ENCODE results near the gene PRG2.

PRG2 gene

DNA sequence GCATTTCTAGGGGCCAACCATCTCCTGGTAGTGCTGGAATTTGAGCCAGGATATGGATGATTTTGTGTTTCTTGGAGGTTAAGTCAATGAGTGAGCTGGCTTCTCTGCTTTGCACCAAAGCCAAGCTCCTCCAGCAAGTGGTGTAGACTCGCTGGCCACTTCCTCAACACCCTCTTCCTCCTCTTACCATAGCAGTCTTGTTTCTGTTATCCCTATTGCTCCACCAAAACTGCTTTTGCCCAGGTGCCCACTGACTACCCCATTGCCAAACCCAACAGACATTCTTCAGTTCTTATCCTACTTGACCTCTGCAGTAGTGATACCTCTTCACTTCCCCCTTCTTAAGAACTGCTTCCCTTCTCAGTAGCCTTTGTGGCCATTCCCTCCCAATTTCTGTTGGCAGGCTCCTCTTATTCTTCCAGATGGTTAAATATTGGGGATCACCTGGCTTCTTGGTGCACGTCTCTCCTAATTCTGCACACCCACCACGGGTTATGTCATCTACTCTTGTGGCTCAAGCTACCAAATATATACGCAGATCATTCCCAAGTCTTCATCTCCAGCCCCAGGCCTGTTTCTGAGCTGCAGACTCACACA, 7.0 kb upstream of the PRG2 start:
- no peak for DNase-seq (ENCODE audit: low read depth)
- TF ChIP-seq, protein P1, sequence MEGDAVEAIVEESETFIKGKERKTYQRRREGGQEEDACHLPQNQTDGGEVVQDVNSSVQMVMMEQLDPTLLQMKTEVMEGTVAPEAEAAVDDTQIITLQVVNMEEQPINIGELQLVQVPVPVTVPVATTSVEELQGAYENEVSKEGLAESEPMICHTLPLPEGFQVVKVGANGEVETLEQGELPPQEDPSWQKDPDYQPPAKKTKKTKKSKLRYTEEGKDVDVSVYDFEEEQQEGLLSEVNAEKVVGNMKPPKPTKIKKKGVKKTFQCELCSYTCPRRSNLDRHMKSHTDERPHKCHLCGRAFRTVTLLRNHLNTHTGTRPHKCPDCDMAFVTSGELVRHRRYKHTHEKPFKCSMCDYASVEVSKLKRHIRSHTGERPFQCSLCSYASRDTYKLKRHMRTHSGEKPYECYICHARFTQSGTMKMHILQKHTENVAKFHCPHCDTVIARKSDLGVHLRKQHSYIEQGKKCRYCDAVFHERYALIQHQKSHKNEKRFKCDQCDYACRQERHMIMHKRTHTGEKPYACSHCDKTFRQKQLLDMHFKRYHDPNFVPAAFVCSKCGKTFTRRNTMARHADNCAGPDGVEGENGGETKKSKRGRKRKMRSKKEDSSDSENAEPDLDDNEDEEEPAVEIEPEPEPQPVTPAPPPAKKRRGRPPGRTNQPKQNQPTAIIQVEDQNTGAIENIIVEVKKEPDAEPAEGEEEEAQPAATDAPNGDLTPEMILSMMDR (IDR thresholded peaks at IDR 0.05; ENCODE audit: control insufficient read depth, insufficient read depth, low read depth, low read length, missing control alignments) = no peak
- H3K4me3 ChIP-seq (ENCODE audit: control insufficient read depth, low read depth, low read length) = no peak overlapping the region

DNA sequence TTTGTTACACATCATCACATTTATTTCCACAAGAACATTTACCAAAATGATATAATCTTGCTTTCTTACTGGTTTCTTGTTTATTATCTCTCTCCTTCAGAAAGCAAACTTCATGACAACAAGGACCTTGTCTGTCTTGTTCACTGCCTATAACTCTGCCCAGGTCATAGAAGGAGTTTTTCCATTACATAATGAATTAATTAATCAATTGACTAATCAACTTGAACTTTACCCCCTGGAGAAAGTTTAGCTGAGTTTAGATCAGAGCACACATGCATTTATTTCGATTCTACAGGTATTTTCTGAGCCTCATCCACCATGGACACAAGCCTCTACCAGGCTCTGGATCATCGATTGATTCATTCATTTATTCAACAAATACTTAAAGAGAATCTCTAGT, 6.3 kb upstream of the PRG2 start:
- DNase-seq (ENCODE audit: low read depth) = no peak
- no peak overlapping the region for H3K4me3 ChIP-seq (ENCODE audit: control insufficient read depth, low read depth, low read length)
- TF ChIP-seq, protein P1 (IDR thresholded peaks at IDR 0.05; ENCODE audit: control insufficient read depth, insufficient read depth, low read depth, low read length, missing control alignments) = no peak

GRCh38 chr11:57395905-57396623, 5.6 kb upstream of the PRG2 start:
- no peak overlapping the region for H3K4me3 ChIP-seq (ENCODE audit: control insufficient read depth, low read depth, low read length)
- DNase-seq (ENCODE audit: low read depth) = no peak
- TF ChIP-seq, protein P1 (IDR thresholded peaks at IDR 0.05; ENCODE audit: control insufficient read depth, insufficient read depth, low read depth, low read length, missing control alignments) = no peak

GRCh38 chr11:57394203-57394965, 3.9 kb upstream of the PRG2 start:
- no peak for DNase-seq (ENCODE audit: low read depth)
- no peak overlapping the region for H3K4me3 ChIP-seq (ENCODE audit: control insufficient read depth, low read depth, low read length)
- TF ChIP-seq, protein P1 (IDR thresholded peaks at IDR 0.05; ENCODE audit: control insufficient read depth, insufficient read depth, low read depth, low read length, missing control alignments) = no peak

DNA sequence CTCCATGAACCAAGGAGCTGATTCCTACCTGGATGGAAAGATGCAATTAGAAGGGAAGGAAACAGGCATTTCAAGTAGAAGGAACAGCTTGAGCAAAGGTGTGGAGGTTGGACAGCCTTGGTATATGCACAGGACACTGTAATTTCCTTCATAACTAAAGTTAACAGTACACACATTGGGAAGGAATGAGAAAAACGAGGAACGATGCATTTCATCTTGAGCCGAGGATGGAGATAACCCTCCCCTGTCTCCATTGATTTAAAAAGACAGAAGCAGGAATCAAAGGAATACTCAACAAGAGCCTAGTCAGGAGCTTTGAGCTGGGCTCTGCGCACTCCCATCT, 2.3 kb upstream of the PRG2 start:
- DNase-seq (ENCODE audit: low read depth) = no peak
- no peak overlapping the region for H3K4me3 ChIP-seq (ENCODE audit: control insufficient read depth, low read depth, low read length)
- TF ChIP-seq, protein P1 (IDR thresholded peaks at IDR 0.05; ENCODE audit: control insufficient read depth, insufficient read depth, low read depth, low read length, missing control alignments) = no peak

DNA sequence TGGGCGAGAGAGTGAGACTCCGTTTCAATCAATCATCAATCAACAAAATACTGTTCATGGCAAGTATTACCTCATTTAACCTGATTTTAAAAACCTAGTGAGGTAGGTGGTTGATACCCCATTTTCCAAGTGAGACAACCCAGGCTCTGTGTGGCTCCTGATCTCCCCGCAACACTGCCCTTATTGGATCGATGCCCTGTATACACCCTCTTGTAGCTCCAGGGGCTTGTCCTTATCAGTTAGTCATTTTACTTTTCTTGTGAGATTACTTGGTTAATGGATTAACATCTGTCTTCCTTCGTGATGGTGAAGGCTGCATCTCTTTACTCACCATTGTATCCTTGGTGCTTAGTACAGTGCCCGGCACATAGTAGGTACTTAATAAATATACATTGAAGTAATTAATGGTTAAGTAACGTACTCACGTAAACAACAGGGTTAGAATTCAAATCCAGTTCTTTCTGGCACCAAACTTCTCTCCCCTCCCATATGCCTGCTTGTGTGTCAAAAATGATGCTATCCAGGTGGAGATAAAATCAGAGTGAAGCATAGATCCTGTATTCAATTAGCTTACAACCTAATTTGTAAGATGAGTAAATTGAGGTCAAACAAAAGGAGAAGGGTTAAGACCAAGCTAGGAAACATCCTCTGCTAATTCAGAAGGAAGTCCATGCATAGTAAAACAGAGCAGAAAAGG, 1.8 kb upstream of the PRG2 start:
- H3K4me3 ChIP-seq (ENCODE audit: control insufficient read depth, low read depth, low read length) = no peak overlapping the region
- no peak for DNase-seq (ENCODE audit: low read depth)

More for the DNA sequence above, 1.8 kb upstream of the PRG2 start:
- TF ChIP-seq, protein P1 (IDR thresholded peaks at IDR 0.05; ENCODE audit: control insufficient read depth, insufficient read depth, low read depth, low read length, missing control alignments) = no peak
